Neural progenitor cell (in vitro differentiated cells): ENCODE measurements around the gene MT1X.

ENCODE experiments used
- CTCF ChIP-seq: fragments of 200-600 bp; sonication (generic); IDR thresholded peaks from 2 replicates; pipeline ENCODE4 v1.5.1; 2017; ENCODE audit warnings: antibody characterized with exemption, mild to moderate bottlenecking
- EZH2 ChIP-seq: fragments of 200-600 bp; sonication (generic); IDR thresholded peaks from 2 replicates; pipeline ENCODE4 v1.6.1; 2017; ENCODE audit warnings: antibody characterized with exemption, mild to moderate bottlenecking, moderate library complexity

GRCh38 chr16:56653218-56653617 lies 29.1 kb upstream of the MT1X start:
- TF ChIP-seq CTCF (no peak), EZH2 (no peak)
